GM19395 (cell line): ENCODE measurements around the gene DAD1.
"Not testable (repeated sequence)": the region's sequence is repeated elsewhere in the genome, so short reads cannot be mapped to it uniquely, and the experiment has no call there.

Experiments used
- ATAC-seq: cut with Tn5 transposase; IDR thresholded peaks from one replicate; pipeline ENCODE4 v1.9.1; 2021; ENCODE audit warnings: mild to moderate bottlenecking, moderate library complexity; ENCODE audit not compliant: unreplicated experiment

Gene DAD1

GRCh38 chr14:22569737-22570131, 19.3 kb downstream of the DAD1 start:
- ATAC-seq, result no peak

DNA sequence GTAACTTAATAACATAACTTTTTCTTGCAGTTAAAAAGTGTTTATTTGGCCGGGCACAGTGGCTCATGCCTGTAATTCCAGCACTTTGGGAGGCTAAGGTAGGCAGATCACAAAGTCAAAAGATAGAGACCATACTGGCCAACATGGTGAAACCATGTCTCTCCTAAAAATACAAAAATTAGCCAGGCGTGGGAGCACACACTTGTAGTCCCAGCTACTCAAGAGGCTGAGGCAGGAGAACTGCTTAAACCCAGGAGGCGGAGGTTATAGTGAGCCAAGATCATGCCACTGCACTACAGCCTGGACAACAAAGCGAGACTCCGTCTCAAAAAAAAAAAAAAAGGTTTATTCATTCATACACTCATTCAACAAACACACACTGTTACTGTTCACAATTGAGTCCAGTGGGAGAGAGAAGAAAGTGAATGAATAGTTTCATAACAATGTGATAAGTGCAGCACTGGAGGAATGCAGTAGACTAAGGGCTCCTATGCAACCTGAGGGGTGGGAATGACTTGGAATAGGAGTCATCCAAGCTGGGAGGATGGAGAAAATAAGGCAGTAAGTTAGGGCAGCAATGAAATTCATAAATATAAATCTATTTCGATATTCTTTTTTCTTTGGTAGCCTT, 19.8 kb downstream of the DAD1 start:
- ATAC-seq, result no peak

DNA sequence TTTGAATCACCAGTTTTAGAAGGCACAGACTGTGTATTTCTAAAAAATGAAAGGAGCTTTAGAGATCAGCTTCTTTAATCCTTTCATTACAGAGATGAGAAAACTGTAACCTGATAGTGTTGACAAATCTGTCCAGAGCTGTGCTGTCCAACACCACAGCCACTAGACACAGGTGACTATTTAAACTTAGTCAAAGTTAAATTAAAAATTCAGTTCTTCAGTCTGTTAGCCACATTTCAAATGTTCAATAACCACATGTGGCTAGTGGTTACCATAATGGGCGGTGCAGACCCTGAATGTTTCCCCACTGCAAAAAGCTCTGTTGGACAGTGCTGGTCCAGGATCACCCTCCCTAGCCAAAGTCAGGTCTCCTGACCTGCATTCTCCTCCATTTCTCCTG, 21.6 kb downstream of the DAD1 start:
- no peak for ATAC-seq

DNA sequence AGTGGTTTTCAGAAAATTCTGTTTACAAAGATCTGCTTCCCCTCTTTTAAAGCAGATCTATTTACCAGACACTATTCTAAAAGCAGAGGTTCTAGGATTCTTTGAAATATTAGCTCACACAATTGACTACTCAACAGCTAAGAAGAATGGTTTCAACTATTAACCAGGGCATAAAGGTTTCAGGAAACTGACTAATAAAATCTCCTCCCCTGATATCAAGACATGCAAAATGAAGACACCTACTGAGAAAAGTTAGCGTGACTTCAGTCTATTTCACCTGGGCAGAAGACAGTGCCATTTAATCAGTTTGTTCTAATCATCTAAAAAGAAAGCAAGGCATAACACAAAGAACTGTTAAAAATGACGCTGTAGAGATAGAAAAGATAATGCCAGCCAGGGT, 22.2 kb downstream of the DAD1 start:
- no peak for ATAC-seq

- ATAC-seq, result not testable (repeated sequence)
Observed at GRCh38 chr14:22566266-22566665, 22.8 kb downstream of the DAD1 start.

DNA sequence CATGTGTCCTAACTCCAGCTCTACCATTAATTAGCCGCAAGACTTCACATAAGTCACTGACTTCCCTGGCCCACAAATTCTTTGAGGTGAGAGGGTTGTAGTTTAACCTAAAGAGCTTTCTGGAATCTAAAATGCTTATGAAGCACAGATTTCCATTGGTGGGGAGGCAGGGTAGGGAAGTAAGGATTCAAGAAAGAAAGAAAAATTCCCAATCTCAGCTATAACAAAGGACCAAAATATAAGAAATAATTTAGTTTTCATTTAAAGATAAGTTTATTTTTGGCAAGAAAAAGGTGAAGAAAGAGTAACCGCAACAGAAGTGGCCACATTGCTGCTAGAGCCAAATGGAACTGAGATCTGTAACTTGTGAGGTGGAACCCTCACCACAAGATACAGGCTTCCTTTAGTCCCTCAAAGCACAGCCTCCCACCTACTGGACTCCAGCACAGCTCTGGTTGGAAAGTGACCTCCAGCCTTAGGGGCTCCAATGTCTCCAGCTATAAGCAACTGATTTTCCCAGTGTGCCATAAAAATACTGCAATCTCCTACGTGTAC, 23.6 kb downstream of the DAD1 start:
- peak; percentile 48 for ATAC-seq

DNA sequence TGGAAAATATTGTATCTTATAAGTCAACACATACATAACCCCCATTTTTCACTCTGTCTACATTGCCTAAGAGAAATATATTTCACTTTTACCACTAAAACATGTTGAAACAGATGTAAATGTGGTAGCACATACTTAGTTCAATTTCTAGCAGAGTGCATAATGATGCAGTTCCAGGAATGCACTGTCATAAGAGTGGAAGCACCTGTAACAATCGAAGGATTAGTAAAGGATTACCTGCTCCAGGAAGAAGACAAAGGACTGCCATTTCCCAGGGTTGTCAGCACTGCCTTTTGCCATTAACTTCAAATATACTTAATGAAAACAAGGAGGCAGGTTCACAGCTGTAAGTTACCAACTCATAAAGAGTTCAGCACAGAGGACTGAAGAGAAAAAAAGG, 24.6 kb downstream of the DAD1 start:
- ATAC-seq, result no peak

DNA sequence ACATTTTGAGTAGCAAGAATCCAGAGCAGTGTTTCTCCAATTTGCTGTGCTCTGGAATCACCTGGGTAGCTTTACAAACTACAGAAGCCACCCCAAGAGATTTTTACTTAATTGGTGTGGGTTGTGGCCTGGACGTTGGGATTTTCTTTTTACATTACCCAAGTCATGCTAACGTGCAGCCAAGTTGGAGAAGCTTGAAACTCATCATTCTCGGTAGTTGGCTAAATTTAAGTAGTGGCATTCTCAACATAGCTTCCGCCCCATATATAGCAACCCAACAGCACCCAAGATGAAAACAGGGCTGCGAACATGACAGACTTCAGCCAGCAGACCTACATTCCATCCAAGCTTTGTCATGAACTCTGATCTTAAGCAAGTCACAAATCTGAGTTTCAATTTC, 25.0 kb downstream of the DAD1 start:
- peak; percentile 40 for ATAC-seq

DNA sequence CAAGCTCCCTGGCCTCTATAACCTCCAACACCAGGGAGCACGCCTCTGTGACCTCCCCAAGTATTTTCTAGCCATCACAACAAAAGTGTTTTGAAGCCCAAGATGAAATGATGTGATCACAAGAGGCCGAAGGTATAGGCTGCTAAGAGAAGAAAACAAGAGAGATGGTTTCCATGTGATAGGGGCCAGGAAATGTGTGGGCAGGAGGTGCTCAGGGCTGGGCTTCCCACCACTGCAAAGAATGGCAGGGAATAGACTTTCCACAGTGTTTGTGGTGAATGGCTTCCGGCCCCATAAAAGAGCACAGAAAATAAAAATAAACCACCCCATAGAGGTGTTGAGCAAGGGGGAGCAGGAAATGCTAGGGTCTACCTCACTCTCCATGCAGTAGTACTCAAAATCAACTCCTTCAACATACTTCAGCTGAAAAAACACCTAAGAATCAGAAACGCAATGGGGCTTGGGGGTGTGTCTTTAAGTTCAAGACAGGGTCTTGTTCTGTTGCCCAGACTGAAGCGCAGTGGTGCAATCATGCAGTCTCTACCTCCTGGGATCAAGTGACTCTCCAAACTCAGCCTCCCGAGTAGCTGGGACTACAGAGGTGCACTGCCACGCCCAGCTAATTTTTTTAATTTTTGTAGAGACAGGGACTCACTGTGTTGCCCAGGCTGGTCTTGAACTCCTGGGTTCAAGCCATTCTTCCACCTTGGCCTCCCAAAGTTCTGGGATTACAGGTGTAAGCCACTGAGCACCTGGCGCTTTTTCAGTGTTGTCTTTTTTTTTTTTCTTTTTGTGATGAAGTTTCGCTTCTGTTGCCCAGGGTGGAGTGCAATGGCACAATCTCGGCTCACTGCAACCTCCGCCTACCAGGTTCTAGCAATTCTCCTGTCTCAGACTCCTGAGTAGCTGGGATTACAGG, 27.1 kb downstream of the DAD1 start:
- no peak for ATAC-seq

- ATAC-seq, result no peak
Observed at GRCh38 chr14:22561366-22561660, 27.7 kb downstream of the DAD1 start.

DNA sequence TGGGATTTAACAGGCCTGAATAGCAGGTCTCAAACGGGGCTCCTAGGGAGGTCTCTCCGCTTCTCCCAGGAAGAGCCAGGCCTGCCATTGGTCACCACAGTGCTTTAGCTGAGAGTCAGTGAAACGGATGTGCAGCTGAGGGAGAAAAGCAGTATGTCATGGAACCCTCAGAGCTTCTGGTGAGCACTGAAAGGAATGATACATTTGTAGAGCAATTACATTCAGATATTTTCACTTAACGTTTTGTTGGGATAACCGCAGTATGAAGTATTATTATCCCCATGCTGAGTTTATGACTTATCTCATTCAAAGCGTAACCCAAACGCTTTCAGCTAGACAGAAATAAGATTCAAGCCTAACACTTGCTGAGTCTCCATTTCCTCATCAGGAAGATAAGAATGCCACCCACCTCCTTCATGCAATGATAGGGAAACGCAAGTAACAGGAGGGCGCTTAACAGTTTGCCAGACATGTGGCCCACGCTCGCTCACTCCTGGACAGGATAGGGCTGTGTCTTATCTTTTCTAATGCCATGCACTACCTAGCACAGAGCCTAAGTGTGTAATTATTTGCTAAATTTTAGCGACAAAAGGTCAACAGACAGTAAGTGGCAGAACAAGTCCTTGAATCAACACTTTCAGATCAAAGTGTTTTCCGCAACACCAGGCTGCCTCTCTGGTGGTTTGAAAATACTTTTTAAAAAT, 28.2 kb downstream of the DAD1 start:
- ATAC-seq, result no peak

DNA sequence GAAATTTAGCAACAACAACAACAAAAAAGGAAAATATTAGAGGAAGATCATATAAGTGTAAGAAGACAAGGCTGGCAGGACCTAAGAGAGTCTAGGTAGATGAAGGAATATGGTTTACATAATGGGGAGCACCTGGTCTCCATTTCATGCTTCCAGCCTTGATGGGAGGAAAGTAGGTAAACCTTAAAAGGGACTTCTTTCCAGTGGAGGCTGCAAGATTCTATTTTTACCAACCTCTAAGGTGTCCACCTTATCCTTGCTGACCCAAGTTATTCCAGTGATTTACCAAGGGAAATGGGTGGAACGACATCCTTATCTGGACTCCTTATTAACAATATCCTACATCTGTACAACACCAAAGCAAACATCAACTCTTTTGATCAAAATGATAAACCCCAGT, 30.0 kb downstream of the DAD1 start:
- no peak for ATAC-seq

- ATAC-seq, result no peak
Observed at GRCh38 chr14:22558221-22558913, 30.7 kb downstream of the DAD1 start.

DNA sequence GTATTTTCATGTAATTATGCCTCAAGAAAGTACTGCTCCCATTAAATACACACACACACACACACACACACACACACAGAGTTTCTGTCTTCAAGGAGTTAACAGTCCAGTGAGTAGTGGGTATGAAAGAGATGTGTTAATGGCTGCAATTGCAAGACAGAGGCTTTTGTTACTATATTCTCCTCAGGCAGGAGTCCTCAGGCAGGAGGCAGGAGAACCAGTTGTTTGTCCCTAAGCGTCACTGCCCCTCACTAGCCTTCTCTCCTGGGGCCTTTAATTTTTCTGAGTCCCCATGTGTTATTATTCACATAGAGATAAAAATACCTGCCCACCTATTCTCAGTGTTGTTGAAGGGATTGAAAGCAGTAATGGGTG, 31.2 kb downstream of the DAD1 start:
- ATAC-seq, result no peak

- peak; percentile 34 for ATAC-seq
Observed at GRCh38 chr14:22556990-22557623, 31.9 kb downstream of the DAD1 start.

DNA sequence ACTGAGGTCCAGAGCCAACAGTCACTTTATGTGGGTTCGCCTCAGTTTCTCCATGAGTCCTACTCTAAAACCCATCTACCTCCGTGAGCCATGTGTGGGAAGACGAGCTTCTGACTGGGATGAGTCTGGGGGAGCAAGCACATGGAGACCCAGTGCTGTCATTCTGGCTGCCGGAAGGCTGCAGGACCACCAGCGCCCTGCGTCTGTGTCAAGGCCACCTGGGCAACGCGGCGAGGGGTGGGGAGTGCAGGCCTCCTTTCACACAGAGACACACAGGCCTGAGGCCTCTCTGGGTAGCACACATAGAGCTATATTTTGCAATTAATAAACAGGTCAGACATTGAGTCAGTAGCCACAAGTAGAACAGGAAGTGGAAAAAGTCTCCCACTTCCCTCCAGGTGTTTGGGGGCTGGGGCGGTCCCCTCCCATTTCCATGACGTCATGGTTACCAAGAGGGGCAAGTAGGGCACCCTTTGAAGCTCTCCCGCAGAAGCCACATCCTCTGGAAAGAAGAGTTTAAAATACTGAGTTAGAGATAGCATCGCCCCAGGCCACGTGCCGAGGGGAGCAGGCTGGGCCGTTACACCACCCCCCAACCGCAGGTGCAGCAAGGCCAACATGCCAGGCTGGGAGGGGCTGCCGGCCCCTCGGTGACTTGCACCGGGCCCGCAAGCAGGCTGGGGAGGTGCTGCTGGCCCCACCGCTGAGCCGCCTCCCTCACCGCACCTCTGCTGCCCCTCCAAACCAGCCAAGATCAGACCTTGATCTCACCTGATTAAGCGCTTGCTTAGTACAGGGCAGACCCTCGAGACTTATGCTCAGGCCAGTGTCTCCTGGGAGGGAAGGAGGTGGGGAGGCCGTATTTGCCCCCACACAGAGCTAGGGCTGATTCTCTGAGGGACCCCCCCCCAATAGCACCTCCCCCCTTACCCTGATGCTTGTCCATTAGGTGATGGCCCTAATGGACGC, 32.7 kb downstream of the DAD1 start:
- peak; percentile 77 for ATAC-seq

- ATAC-seq, result peak; percentile 3
Observed at GRCh38 chr14:22555384-22556011, 33.5 kb downstream of the DAD1 start.

GRCh38 chr14:22554498-22555383, 34.3 kb downstream of the DAD1 start:
- ATAC-seq, result no peak
